GM15510 (cell line): Measurements from ENCODE around the gene GVQW3.

Experiments used
- POLR2A ChIP-seq: IDR thresholded peaks from 3 replicates; pipeline ENCODE4 v1.6.1; 2011; ENCODE audit warnings: borderline replicate concordance; ENCODE audit not compliant: insufficient read length; ENCODE audit errors: extremely low read depth

GVQW3 gene

DNA sequence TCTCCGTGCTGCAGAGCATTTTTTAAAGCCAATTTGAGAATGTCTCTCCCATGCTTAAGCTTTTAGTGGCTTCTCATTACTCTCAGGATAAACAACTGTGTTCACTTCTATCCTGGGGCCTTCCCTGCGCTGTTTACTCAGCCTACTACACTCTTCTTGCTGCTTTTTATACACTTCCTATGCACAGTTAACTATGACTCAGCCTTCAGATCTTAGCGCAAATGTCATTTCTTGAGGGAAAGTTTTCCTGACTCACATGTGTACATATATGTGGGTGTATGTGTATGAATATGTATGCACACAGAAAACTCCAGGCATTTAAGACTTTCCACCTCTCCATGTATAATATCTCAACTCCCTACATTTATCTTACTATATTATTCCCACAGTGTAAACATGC is 10.0 kb upstream of the GVQW3 start:
- no peak for TF ChIP-seq POLR2A

- TF ChIP-seq POLR2A, result no peak
Observed at GRCh38 chr11:76376746-76377558, 4.2 kb upstream of the GVQW3 start.

DNA sequence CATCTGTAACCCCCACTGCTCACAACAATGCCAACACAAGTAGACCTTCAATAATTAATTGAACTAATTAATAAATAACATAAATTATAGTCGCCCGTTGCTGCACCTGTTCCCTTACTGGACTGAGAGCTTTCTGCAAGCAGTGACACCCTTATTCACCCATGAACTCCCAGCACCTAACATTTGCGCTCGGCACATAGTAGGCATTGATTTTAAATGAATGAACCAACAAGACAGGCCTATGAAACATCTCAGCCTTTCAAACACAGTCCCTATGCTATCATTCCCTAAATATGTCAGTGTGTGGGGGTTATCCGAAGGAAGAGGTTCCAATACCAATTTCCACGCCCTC is 1.3 kb upstream of the GVQW3 start:
- TF ChIP-seq POLR2A, result no peak

- peak; percentile 20 for TF ChIP-seq POLR2A
Observed at GRCh38 chr11:76380159-76380976, 755 bp upstream of the GVQW3 start.

GRCh38 chr11:76382209-76382608 is 1.1 kb downstream of the GVQW3 start:
- TF ChIP-seq POLR2A, result no peak

- no peak for TF ChIP-seq POLR2A
Observed at GRCh38 chr11:76385903-76386302, 4.8 kb downstream of the GVQW3 start.

- no peak for TF ChIP-seq POLR2A
Observed at GRCh38 chr11:76388408-76388807, 7.3 kb downstream of the GVQW3 start.

DNA sequence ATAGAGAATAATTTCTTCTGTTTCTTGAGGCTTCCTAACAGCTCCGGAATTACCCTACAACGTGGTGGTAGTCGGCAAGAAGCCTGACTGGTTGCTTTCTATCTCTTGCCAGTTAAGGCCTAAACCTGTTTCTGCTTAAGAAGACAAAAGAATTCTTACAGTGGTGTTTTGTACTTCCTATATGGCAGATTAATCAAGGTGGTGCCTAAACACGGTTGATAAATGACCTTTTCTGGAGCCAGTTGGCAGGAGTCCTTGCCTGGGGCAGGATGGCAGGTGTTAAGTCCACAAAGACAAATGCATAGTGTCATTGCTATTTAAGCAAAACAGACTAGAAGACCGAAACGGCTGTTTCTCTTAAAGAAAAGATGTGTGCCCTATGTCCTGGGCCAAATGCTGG is 9.9 kb downstream of the GVQW3 start:
- no peak for TF ChIP-seq POLR2A

GRCh38 chr11:76391811-76392475 is 10.8 kb downstream of the GVQW3 start:
- no peak for TF ChIP-seq POLR2A

GRCh38 chr11:76392870-76393269 is 11.7 kb downstream of the GVQW3 start:
- no peak for TF ChIP-seq POLR2A

GRCh38 chr11:76394411-76394810 is 13.3 kb downstream of the GVQW3 start:
- TF ChIP-seq POLR2A, result no peak

- no peak for TF ChIP-seq POLR2A
Observed at GRCh38 chr11:76395296-76395695, 14.2 kb downstream of the GVQW3 start.

GRCh38 chr11:76397383-76397782 is 16.3 kb downstream of the GVQW3 start:
- no peak for TF ChIP-seq POLR2A

GRCh38 chr11:76400967-76401366 is 19.8 kb downstream of the GVQW3 start:
- TF ChIP-seq POLR2A, result no peak

DNA sequence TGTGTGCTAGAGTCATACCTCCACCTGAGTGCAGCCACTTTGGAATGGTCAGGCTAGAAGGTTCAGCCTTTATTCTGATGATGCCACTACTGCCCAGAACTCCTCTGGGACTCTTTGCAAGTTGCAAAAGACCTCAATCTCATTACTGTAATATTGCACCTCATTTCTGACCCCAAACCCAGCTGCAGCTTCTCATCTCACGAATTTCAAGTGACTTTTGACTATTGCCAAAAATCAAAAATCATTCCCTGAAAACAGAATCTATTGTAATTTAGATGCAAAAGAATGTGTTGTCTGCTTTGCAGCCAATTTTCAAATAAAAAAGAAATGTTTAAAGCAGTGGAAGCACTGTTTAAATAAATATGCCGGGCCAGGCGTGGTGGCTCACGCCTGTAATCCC is 25.2 kb downstream of the GVQW3 start:
- TF ChIP-seq POLR2A, result no peak
